Liver (tissue), 9 donors: ENCODE data around the gene KIN. TPM values are rescaled to one million over a fixed set of nuclear protein-coding genes. Genes with fewer than 3 reads are reported as not detected.

Experiments used
- DNase-seq: peaks from one replicate; pipeline ENCODE4 v3.0.0-alpha.2; 2017; ENCODE audit warnings: low spot score
- H3K27ac ChIP-seq, 2 donors: one replicate each; pipeline ENCODE4 v1.7.0; 2013; ENCODE audit warnings: inconsistent platforms in 2 of 2, low read length in 2 of 2, control low read depth in 1 of 2, low read depth in 1 of 2, mild to moderate bottlenecking in 1 of 2
- H3K27me3 ChIP-seq, 4 donors: one replicate each; pipeline versions ENCODE4 v1.6.1 to v1.7.0; 2013; ENCODE audit warnings: low read length in 3 of 4, inconsistent platforms in 1 of 4, mild to moderate bottlenecking in 1 of 4, moderate library complexity in 1 of 4; ENCODE audit not compliant: control insufficient read depth in 4 of 4, insufficient read depth in 4 of 4
- H3K36me3 ChIP-seq, 4 donors: one replicate each; pipeline versions ENCODE4 v1.6.1 to v1.7.0; 2013; ENCODE audit warnings: low read length in 3 of 4, mild to moderate bottlenecking in 3 of 4, low read depth in 1 of 4, moderate library complexity in 1 of 4; ENCODE audit not compliant: control insufficient read depth in 4 of 4, insufficient read depth in 3 of 4
- H3K4me1 ChIP-seq, 4 donors: one replicate each; pipeline versions ENCODE4 v1.6.1 to v1.7.0; 2013; ENCODE audit warnings: low read length in 3 of 4, mild to moderate bottlenecking in 3 of 4, moderate library complexity in 1 of 4; ENCODE audit not compliant: control insufficient read depth in 4 of 4, insufficient read depth in 4 of 4
- H3K4me3 ChIP-seq, 3 donors: one replicate each; pipeline versions ENCODE4 v1.6.1 to v1.7.0; 2013; ENCODE audit warnings: low read length in 3 of 3, control low read depth in 1 of 3, low read depth in 1 of 3, mild to moderate bottlenecking in 1 of 3
- H3K9ac ChIP-seq, 2 donors: one replicate each; pipeline ENCODE4 v1.7.0; 2013; ENCODE audit warnings: low read length in 2 of 2, mild to moderate bottlenecking in 2 of 2, moderate library complexity in 2 of 2, control low read depth in 1 of 2, low read depth in 1 of 2
- H3K9me3 ChIP-seq, 4 donors: one replicate each; pipeline versions ENCODE4 v1.6.1 to v1.7.0; 2013; ENCODE audit warnings: low read length in 3 of 4; ENCODE audit not compliant: control insufficient read depth in 4 of 4
- ATF3 ChIP-seq: IDR thresholded peaks from 2 replicates; pipeline ENCODE4 v1.6.1; 2016; ENCODE audit warnings: antibody characterized with exemption
- CTCF ChIP-seq: fragments of 150-350 bp; IDR thresholded peaks from 2 replicates; pipeline ENCODE4 v1.5.1; 2017; ENCODE audit warnings: improper control_type of control experiment, low read depth, low read length; ENCODE audit not compliant: missing input control
- EGR1 ChIP-seq, 2 donors: IDR thresholded peaks; 2 replicates each; pipeline ENCODE4 v1.6.1; 2016 to 2018; ENCODE audit warnings: antibody characterized with exemption in 2 of 2, low read depth in 2 of 2
- GABPA ChIP-seq, 2 donors: IDR thresholded peaks in 1 of 2; conservative IDR thresholded peaks in 1 of 2; 2 replicates each; pipeline ENCODE4 v1.6.1; 2016; ENCODE audit warnings: antibody characterized with exemption in 2 of 2, mild to moderate bottlenecking in 1 of 2, moderate library complexity in 1 of 2
- HNF4A ChIP-seq, 2 donors: conservative IDR thresholded peaks; 2 replicates each; pipeline ENCODE4 v1.6.1; 2016; ENCODE audit warnings: antibody characterized with exemption in 2 of 2, mild to moderate bottlenecking in 2 of 2
- HNF4G ChIP-seq: IDR thresholded peaks from 2 replicates; pipeline ENCODE4 v1.6.1; 2016; ENCODE audit warnings: antibody characterized with exemption
- MAX ChIP-seq: IDR thresholded peaks from 2 replicates; pipeline ENCODE4 v1.6.1; 2016; ENCODE audit warnings: antibody characterized with exemption
- NR2F2 ChIP-seq: IDR thresholded peaks from 2 replicates; pipeline ENCODE4 v1.6.1; 2016; ENCODE audit warnings: antibody characterized with exemption
- REST ChIP-seq: IDR thresholded peaks from 2 replicates; pipeline ENCODE4 v1.6.1; 2016; ENCODE audit warnings: antibody characterized with exemption, mild to moderate bottlenecking
- RXRA ChIP-seq, 2 donors: IDR thresholded peaks; 2 replicates each; pipeline ENCODE4 v1.6.1; 2017 to 2018; ENCODE audit warnings: antibody characterized with exemption in 2 of 2, mild to moderate bottlenecking in 1 of 2
- SP1 ChIP-seq: IDR thresholded peaks from 2 replicates; pipeline ENCODE4 v1.6.1; 2018; ENCODE audit warnings: antibody characterized with exemption, mild to moderate bottlenecking
- YY1 ChIP-seq: IDR thresholded peaks from 2 replicates; pipeline ENCODE4 v1.6.1; 2016; ENCODE audit warnings: antibody characterized with exemption, mild to moderate bottlenecking
- WGBS: extraction: QIAGEN DNeasy Blood & Tissue Kit; methylation state at CpG from one replicate; pipeline ENCODE4 v1.1.7; 2013; 5-methylcytosine and 5-hydroxymethylcytosine counted together
- polyA plus RNA-seq, 2 donors: library from polyadenylated mRNA; stranded (reverse) in 1 of 2; unstranded in 1 of 2; fragments of 200-250 nt in 1 of 2; fragments of >200 nt in 1 of 2; fragmentation: Nextera tagmentation in 1 of 2; extraction: Ambion mirVana in 1 of 2; gene quantifications; one replicate each; pipeline versions ENCODE4 v1.2.1 to v1.2.3, GENCODE V29; 2013 to 2015
- total RNA-seq, 2 donors: library from RNA; depleted of rRNA; stranded (reverse); fragments of >200 nt; gene quantifications; one replicate each; pipeline ENCODE4 v1.2.3, GENCODE V29; 2014
- donor health status: healthy.
- donor health status: healthy.
- donor health status: healthy.
- donor health status: healthy.
- donor health status: healthy.

Gene KIN
- total and polyA plus RNA-seq, 4 donors: 2.4 to 3.8 (median 3.1) TPM

GRCh38 chr10:7767209-7767608, 20.6 kb downstream of the KIN start:
- 97% methylated on average over 10 of the region's 10 CpGs for WGBS
- Histone ChIP-seq H3K9ac (no peak overlapping the region), H3K4me3 (no peak overlapping the region), H3K27ac (no peak overlapping the region), H3K9me3 (no peaks in the 10 kb centered on the region), H3K4me1 (no peaks in the 10 kb centered on the region), H3K27me3 (no peaks in the 10 kb centered on the region), H3K36me3 (peaks cover 9 to 37% (median 27%) of the 10 kb centered on the region in 4 donors)
- no peak for DNase-seq
- TF ChIP-seq RXRA (IDR thresholded peaks at IDR 0.05): no peak

GRCh38 chr10:7766241-7766640, 21.6 kb downstream of the KIN start:
- no peak overlapping the region for H3K27ac ChIP-seq
- DNase-seq: no peak
- peaks cover 10 to 45% (median 30%) of the 10 kb centered on the region in 4 donors for H3K36me3 ChIP-seq
- no peak overlapping the region for H3K4me3 ChIP-seq
- H3K9me3 ChIP-seq: no peaks in the 10 kb centered on the region
- no peaks in the 10 kb centered on the region for H3K27me3 ChIP-seq
- WGBS: 90% methylated on average over 3 of the region's 3 CpGs
- TF ChIP-seq SP1: no peak
- no peak for TF ChIP-seq HNF4A (conservative IDR thresholded peaks at IDR 0.05)
- TF ChIP-seq REST: no peak
- no peak for TF ChIP-seq ATF3
- no peak overlapping the region for H3K9ac ChIP-seq
- H3K4me1 ChIP-seq: peaks cover 0 to 1% (median 0%) of the 10 kb centered on the region in 4 donors

GRCh38 chr10:7763929-7764328, 23.9 kb downstream of the KIN start:
- Histone ChIP-seq H3K27me3 (no peaks in the 10 kb centered on the region), H3K36me3 (peaks cover 6 to 43% (median 32%) of the 10 kb centered on the region in 4 donors), H3K4me3 (no peak overlapping the region), H3K27ac (no peak overlapping the region), H3K9ac (no peak overlapping the region), H3K4me1 (peaks cover 0 to 1% (median 0%) of the 10 kb centered on the region in 4 donors), H3K9me3 (no peaks in the 10 kb centered on the region)
- WGBS: 74% methylated on average over 5 of the region's 5 CpGs
- TF ChIP-seq NR2F2 (no peak), CTCF (no peak), REST (no peak), EGR1 (IDR thresholded peaks at IDR 0.05; ENCODE audit: low read depth in 2 of 2) (no peak), HNF4G (no peak), MAX (no peak), GABPA (IDR thresholded peaks at IDR 0.05 in 1 of 2, conservative IDR thresholded peaks at IDR 0.05 in 1 of 2) (no peak), YY1 (no peak)
- DNase-seq: no peak
